GM12878 (cell line): Measurements from ENCODE around the gene ZBTB24. TPM values are rescaled to one million over a fixed set of nuclear protein-coding genes. Genes with fewer than 3 reads are reported as not detected.

ENCODE experiments used
- ATAC-seq: fragments of 200-7000 bp; cut with Tn5 transposase; 3 replicates; pipeline ENCODE4 v1.9.1; 2020; ENCODE audit warnings: mild to moderate bottlenecking, moderate library complexity
- BruUV-seq: library from RNA; stranded (reverse); fragments of 400-500 nt; replicated peaks from 2 replicates; lab custom pipeline; 2021; lab: Mats Ljungman, UMichigan
- CTCF ChIA-PET: fragments of 300-600 bp; sonication (Branson Sonifier 250); formaldehyde crosslinking; extraction: SDS; loops from one replicate; lab custom pipeline; 2021; ENCODE audit warnings: inconsistent platforms; lab: Yijun Ruan, JAX
- POLR2A ChIA-PET: fragments of 350-600 bp; formaldehyde crosslinking; extraction: SDS; loops from one replicate; lab custom pipeline; 2021; ENCODE audit warnings: inconsistent platforms; lab: Charles Lee
- RAD21 ChIA-PET: fragments of 300-600 bp; sonication (Branson Sonifier 250); formaldehyde crosslinking; loops from one replicate; lab custom pipeline; 2023; ENCODE audit warnings: antibody characterized with exemption; ENCODE audit not compliant: unreplicated experiment; lab: Charles Lee
- SMC1A ChIA-PET: fragments of 300-600 bp; sonication (Branson Sonifier 250); formaldehyde crosslinking; loops from one replicate; lab custom pipeline; 2023; ENCODE audit not compliant: unreplicated experiment, uncharacterized antibody; lab: Charles Lee
- DNase-seq: peaks from one replicate; pipeline ENCODE4 v3.0.0-alpha.2; 2011; ENCODE audit warnings: low read depth, low spot score
- FAIRE-seq: peaks from 3 replicates; lab custom pipeline; 2011; peaks lifted over from hg19 to GRCh38; lab: Jason Lieb, UNC
- H2AFZ ChIP-seq: 2 replicates; pipeline ENCODE4 v1.6.0; 2011; ENCODE audit warnings: low read depth, low read length, control low read depth; ENCODE audit not compliant: control insufficient read depth
- H3K27ac ChIP-seq: 2 replicates; pipeline ENCODE4 v1.5.1; 2011; ENCODE audit warnings: control low read depth; ENCODE audit not compliant: control insufficient read depth, insufficient read depth
- H3K27me3 ChIP-seq, 2 experiments: replicated peaks in 1 of 2; 2 replicates each; pipeline versions ENCODE4 v1.6.0 to v1.6.1; 2011; ENCODE audit warnings: low read length in 1 of 2; ENCODE audit not compliant: control insufficient read depth in 2 of 2, insufficient read depth in 2 of 2
- H3K36me3 ChIP-seq, 2 experiments: 2 replicates each; pipeline ENCODE4 v1.5.1; 2011; ENCODE audit warnings: low read length in 1 of 2; ENCODE audit not compliant: control insufficient read depth in 2 of 2, insufficient read depth in 2 of 2
- H3K4me1 ChIP-seq: 2 replicates; pipeline ENCODE4 v1.6.1; 2011; ENCODE audit warnings: mild to moderate bottlenecking, low read length, moderate library complexity, mixed read lengths; ENCODE audit not compliant: control insufficient read depth, insufficient read depth
- H3K4me2 ChIP-seq: 2 replicates; pipeline ENCODE4 v1.6.0; 2011; ENCODE audit warnings: control low read depth; ENCODE audit not compliant: control insufficient read depth, insufficient read depth
- H3K4me3 ChIP-seq: fragments of 200-600 bp; sonication (generic); 2 replicates; pipeline ENCODE4 v1.5.1; 2016
- H3K79me2 ChIP-seq: 2 replicates; pipeline ENCODE4 v1.6.0; 2011; ENCODE audit warnings: low read length; ENCODE audit not compliant: control insufficient read depth, insufficient read depth
- H3K9ac ChIP-seq: 2 replicates; pipeline ENCODE4 v1.8.0; 2011; ENCODE audit warnings: low read length, control low read depth, mixed read lengths; ENCODE audit not compliant: control insufficient read depth, insufficient read depth
- H3K9me3 ChIP-seq: replicated peaks from 3 replicates; pipeline ENCODE4 v1.5.1; 2011; ENCODE audit warnings: mild to moderate bottlenecking, low read length; ENCODE audit not compliant: control insufficient read depth, insufficient read depth
- H4K20me1 ChIP-seq: 2 replicates; pipeline ENCODE4 v1.6.0; 2011; ENCODE audit not compliant: control insufficient read depth, insufficient read depth
- JUNB ChIP-seq: IDR thresholded peaks from 2 replicates; pipeline ENCODE4 v1.6.1; 2016; ENCODE audit warnings: antibody characterized with exemption, mild to moderate bottlenecking
- SPI1 ChIP-seq: IDR thresholded peaks from 2 replicates; pipeline ENCODE4 v1.6.1; 2011; ENCODE audit warnings: low read depth, mild to moderate bottlenecking, low read length, moderate library complexity, borderline replicate concordance; ENCODE audit not compliant: insufficient read depth
- WGBS: methylation state at CpG from one replicate; pipeline ENCODE4 v1.1.6; 2016; ENCODE audit warnings: low lambda C conversion rate; ENCODE audit not compliant: insufficient replicate concordance, insufficient coverage; ENCODE audit errors: missing lambda C conversion rate; 5-methylcytosine and 5-hydroxymethylcytosine counted together
- in situ Hi-C: fragments of 300-500 bp; cut with MboI; formaldehyde crosslinking; loops from 9 replicates; pipeline ENCODE4 v1.14.3; 2018; ENCODE audit warnings: mixed read lengths
- intact Hi-C: fragments of 100-400 bp; cut with micrococcal nuclease; formaldehyde crosslinking; loops from one replicate; pipeline ENCODE4 v1.14.2; 2022; ENCODE audit not compliant: unreplicated experiment
- polyA plus RNA-seq, 11 experiments: library from polyadenylated mRNA; depleted of rRNA in 4 of 11; unstranded in 6 of 11; stranded (reverse) in 5 of 11; fragments of >200 nt; fragmentation: Nextera tagmentation in 4 of 11; fragmentation: Illumina TruSeq in 1 of 11; extraction: Ambion mirVana in 4 of 11; extraction: Trizol in 1 of 11; gene quantifications; 1 replicate in 1 of 11; 2 replicates in 10 of 11; pipeline versions ENCODE4 v1.2.1 to v1.2.3, GENCODE V29; 2011 to 2016; ENCODE audit warnings: inconsistent platforms in 2 of 11, missing spikeins in 2 of 11, low read depth in 1 of 11
- total RNA-seq, 4 experiments: library from RNA; depleted of rRNA in 3 of 4; stranded (reverse); fragments of >200 nt in 3 of 4; fragmentation: Illumina TruSeq in 1 of 4; extraction: Trizol in 1 of 4; gene quantifications; 2 replicates each; pipeline versions ENCODE4 v1.2.1 to v1.2.3, GENCODE V29; 2013 to 2021
- TF ChIP-seq, protein P1 (sequence below): IDR thresholded peaks from 2 replicates; pipeline ENCODE4 v1.6.1; 2012; ENCODE audit warnings: low read length, inconsistent platforms
- TF ChIP-seq, protein P2 (sequence below), 3 experiments: IDR thresholded peaks in 2 of 3; conservative IDR thresholded peaks in 1 of 3; 2 replicates each; pipeline ENCODE4 v1.5.1; 2011; ENCODE audit warnings: low read depth in 3 of 3, low read length in 3 of 3, mild to moderate bottlenecking in 3 of 3, control low read depth in 2 of 3, moderate library complexity in 2 of 3, inconsistent platforms in 1 of 3, mixed read lengths in 1 of 3; ENCODE audit not compliant: control insufficient read depth in 2 of 3, insufficient read depth in 1 of 3; ENCODE audit errors: extremely low read depth in 1 of 3

Gene ZBTB24
- total and polyA plus RNA-seq, 10 of the 15 experiments (the other 5 are each of a cell fraction or from before 2014, with no cell fraction given): 2.9 to 17.7 (median 8.5) TPM

DNA sequence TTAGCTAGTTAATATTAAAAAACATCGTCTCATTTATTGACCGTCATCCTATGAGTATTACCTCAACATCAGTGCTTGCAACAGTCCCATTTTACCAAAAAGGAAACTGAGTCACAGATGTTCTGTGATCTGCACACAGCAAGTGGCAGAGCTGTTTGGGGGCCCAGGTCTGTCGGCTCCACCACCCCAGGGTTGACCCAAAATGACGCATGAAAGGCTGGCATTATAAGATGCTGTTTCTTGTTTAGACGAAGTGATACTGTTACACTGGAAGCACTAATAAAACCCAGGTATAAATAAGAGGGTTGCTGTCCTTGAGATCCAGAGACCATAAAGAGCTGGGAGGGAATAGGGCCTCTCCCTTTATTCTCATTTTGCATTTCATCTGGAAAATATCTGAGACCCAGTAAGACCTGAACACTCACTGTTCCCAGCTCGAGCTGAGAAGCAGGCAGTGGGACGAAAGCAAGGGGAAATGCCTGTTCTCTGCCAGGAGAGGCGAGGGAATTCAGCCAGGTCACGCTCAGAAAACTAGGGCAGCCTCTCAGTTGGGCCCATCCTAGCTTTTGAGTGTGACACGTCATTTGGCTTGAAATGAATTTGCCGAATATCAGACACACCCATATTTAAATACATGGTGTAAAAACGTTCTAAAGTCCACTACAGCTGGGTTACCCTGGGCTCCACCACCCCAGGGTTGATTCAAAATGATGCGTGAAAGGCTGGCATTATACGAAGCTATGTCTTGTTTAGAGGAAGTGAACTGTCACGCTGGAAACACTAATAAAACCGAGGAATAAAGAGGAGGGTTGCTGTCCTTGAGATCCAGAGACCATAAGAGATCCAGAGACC, 26.1 kb downstream of the ZBTB24 start:
- intact Hi-C loops: loop anchor here (5.0 kb wide), 2 partner anchors 75 to 360 kb away; partner anchors contain the start of genes CD164 and CEP57L1
- Histone ChIP-seq H3K9me3 (no peaks in the 10 kb centered on the region; the same call in 1 of the 3 replicates), H3K79me2 (peaks cover 51% of the 10 kb centered on the region), H3K27me3 (no peaks in the 10 kb centered on the region), H4K20me1 (no peaks in the 10 kb centered on the region), H3K4me3 (peak overlapping the region; percentile 79), H3K9ac (peak overlapping the region; percentile 79), H2AFZ (peak overlapping the region; percentile 28), H3K36me3 (peaks cover 0 to 11% of the 10 kb centered on the region in 2 experiments), H3K4me1 (peaks cover 54% of the 10 kb centered on the region), H3K27ac (peak overlapping the region; percentile 75), H3K4me2 (peak overlapping the region; percentile 69)
- 2% methylated on average over 16 of the region's 16 CpGs for WGBS
- peak; percentile 20; the same call in 1 of the 2 replicates for TF ChIP-seq SPI1
- peak; percentile 9; the same call in 1 of the 2 replicates for TF ChIP-seq JUNB
- TF ChIP-seq, protein P1, sequence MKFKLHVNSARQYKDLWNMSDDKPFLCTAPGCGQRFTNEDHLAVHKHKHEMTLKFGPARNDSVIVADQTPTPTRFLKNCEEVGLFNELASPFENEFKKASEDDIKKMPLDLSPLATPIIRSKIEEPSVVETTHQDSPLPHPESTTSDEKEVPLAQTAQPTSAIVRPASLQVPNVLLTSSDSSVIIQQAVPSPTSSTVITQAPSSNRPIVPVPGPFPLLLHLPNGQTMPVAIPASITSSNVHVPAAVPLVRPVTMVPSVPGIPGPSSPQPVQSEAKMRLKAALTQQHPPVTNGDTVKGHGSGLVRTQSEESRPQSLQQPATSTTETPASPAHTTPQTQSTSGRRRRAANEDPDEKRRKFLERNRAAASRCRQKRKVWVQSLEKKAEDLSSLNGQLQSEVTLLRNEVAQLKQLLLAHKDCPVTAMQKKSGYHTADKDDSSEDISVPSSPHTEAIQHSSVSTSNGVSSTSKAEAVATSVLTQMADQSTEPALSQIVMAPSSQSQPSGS: peak; percentile 13; the same call in 1 of the 2 replicates
- TF ChIP-seq, protein P2, sequence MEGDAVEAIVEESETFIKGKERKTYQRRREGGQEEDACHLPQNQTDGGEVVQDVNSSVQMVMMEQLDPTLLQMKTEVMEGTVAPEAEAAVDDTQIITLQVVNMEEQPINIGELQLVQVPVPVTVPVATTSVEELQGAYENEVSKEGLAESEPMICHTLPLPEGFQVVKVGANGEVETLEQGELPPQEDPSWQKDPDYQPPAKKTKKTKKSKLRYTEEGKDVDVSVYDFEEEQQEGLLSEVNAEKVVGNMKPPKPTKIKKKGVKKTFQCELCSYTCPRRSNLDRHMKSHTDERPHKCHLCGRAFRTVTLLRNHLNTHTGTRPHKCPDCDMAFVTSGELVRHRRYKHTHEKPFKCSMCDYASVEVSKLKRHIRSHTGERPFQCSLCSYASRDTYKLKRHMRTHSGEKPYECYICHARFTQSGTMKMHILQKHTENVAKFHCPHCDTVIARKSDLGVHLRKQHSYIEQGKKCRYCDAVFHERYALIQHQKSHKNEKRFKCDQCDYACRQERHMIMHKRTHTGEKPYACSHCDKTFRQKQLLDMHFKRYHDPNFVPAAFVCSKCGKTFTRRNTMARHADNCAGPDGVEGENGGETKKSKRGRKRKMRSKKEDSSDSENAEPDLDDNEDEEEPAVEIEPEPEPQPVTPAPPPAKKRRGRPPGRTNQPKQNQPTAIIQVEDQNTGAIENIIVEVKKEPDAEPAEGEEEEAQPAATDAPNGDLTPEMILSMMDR (IDR thresholded peaks at IDR 0.05 in 2 of 3, conservative IDR thresholded peaks at IDR 0.05 in 1 of 3; ENCODE audit: control insufficient read depth in 2 of 3, extremely low read depth in 1 of 3, insufficient read depth in 1 of 3, low read depth in 3 of 3, low read length in 3 of 3): no peak
- FAIRE-seq (no peak), DNase-seq (no peak), ATAC-seq (no peak)
- SMC1A ChIA-PET: interaction anchor here (0.6 to 10.1 kb wide), 10 partner anchors 9 to 1534 kb away, joined by 3 to 148 read pairs (median 6); partner anchors contain the start of genes CD164 and ZBTB24
- CTCF ChIA-PET: interaction anchor here (0.6 to 3.2 kb wide), 9 partner anchors 8 to 84 kb away, joined by 3 to 19 read pairs (median 5); partner anchors contain the start of genes CD164, PPIL6, SMPD2 and ZBTB24
- RAD21 ChIA-PET: interaction anchor here (0.5 to 10.1 kb wide), 6 partner anchors 16 to 583 kb away, joined by 4 to 97 read pairs (median 6); partner anchors contain the start of genes CD164, PPIL6, SMPD2 and ZBTB24
- POLR2A ChIA-PET: interaction anchor here (0.5 to 13.1 kb wide), 9 partner anchors 8 to 1219 kb away, joined by 3 to 132 read pairs (median 4); partner anchors contain the start of genes AK9, CD164, FIG4 and PPIL6
- in situ Hi-C loops: no loop called here
- BruUV-seq: TSS peak; percentile 83
